GM12874 (cell line): ENCODE data around the gene TNFRSF4.

Source experiments
- TF ChIP-seq, protein P1 (sequence below): IDR thresholded peaks from 2 replicates; pipeline ENCODE4 v1.5.1; 2011; ENCODE audit warnings: low read depth, mild to moderate bottlenecking, control low read depth, low read length, moderate library complexity; ENCODE audit not compliant: insufficient read depth

TNFRSF4 gene

DNA sequence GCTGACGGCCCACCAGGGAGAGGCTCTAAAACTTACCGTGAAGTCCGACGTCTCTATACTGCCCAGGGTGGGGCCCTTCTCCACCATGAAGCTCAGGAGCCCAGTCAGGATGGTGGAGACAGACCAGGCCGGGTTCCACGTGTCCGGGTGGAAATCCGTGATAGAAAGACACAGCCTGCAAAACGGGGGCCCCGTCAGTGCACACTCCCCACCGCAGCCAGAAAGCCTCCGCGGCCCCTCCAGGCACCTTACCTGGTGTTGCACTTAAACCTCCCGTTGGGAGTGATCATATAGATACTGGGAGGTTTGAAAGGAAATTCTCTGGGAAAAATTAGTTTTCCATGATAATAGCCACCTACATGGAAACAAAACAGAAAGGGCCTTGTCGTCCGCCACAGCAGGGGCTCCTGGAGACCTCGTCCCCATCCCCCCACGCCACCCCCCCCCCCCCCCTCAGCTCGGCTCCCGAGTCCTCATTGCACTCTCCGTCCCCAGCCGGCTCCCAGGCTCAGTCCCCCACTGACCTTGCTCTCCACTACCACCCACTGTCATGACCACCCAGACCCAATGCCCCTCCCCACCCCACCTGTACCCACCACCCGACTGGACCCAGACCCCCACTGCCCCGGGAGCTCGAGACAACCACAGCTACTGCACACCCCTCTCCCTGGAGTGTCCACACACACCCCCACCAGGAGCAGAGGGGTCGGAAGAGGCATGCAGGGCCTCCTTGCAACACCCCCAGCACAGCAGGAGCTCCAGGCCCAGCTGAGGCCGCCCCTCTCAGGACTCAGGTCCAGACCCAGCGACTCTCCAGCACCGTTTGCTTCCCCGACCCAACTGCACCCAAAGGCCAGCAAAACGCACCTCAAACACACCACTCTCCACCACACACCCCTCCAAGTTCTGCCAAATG lies 43.3 kb upstream of the TNFRSF4 start:
- TF ChIP-seq, protein P1, sequence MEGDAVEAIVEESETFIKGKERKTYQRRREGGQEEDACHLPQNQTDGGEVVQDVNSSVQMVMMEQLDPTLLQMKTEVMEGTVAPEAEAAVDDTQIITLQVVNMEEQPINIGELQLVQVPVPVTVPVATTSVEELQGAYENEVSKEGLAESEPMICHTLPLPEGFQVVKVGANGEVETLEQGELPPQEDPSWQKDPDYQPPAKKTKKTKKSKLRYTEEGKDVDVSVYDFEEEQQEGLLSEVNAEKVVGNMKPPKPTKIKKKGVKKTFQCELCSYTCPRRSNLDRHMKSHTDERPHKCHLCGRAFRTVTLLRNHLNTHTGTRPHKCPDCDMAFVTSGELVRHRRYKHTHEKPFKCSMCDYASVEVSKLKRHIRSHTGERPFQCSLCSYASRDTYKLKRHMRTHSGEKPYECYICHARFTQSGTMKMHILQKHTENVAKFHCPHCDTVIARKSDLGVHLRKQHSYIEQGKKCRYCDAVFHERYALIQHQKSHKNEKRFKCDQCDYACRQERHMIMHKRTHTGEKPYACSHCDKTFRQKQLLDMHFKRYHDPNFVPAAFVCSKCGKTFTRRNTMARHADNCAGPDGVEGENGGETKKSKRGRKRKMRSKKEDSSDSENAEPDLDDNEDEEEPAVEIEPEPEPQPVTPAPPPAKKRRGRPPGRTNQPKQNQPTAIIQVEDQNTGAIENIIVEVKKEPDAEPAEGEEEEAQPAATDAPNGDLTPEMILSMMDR: no peak

DNA sequence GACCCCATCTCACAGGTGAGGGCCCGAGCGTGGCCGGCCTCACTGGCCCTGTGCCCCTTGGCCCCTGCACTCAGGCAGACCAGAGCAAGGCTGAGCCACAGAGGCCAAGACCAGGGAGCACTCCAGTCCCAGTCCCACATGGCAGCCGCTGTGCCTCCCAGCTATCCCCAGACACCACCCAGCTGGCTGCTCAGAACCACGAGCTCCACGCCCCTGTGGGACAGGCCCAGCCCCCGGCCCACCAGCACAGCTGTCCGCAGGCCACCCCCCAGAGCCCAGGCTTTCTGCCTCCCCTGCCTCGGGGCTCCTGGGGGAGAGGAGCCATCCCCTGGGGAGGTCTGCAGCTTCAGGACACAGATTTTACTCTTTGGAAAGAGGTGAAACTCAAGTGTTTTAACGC lies 41.7 kb upstream of the TNFRSF4 start:
- TF ChIP-seq, protein P1: no peak

DNA sequence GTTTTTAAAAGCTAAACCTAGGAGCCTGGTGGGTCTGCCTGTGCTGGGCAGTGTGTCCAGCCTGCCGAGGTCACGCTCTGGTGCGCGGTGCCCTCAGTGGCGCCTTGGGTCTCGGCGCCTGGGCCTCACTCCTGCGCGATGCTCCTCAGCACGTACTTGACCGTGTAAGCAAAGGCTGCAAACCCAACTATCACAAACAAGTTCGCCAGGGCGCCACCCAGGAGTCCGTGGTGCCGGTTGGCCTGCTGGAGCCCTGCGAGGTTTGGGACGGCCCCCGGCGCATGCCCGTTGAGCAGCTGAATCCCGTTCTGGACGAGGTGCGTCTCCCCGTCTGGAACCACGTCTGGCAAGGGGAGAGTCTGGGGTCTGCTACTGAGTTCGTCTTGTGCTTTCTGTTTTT lies 41.1 kb upstream of the TNFRSF4 start:
- TF ChIP-seq, protein P1: no peak

DNA sequence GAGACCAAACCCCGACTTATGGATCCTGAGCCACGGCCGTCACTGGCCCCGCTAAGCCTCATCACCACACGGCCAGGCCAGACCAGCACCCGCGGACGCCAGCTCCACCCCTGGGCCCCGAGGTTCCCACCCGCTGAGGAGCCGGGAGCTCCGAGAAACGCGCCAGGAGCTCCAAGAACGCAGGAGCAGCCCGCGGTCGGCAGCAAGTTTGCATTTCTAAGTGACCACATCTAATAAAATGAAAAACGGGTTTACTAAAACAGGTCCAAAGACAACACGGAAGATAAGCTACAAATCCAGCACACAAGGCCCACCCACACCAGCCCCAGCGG lies 40.7 kb upstream of the TNFRSF4 start:
- TF ChIP-seq, protein P1: no peak

DNA sequence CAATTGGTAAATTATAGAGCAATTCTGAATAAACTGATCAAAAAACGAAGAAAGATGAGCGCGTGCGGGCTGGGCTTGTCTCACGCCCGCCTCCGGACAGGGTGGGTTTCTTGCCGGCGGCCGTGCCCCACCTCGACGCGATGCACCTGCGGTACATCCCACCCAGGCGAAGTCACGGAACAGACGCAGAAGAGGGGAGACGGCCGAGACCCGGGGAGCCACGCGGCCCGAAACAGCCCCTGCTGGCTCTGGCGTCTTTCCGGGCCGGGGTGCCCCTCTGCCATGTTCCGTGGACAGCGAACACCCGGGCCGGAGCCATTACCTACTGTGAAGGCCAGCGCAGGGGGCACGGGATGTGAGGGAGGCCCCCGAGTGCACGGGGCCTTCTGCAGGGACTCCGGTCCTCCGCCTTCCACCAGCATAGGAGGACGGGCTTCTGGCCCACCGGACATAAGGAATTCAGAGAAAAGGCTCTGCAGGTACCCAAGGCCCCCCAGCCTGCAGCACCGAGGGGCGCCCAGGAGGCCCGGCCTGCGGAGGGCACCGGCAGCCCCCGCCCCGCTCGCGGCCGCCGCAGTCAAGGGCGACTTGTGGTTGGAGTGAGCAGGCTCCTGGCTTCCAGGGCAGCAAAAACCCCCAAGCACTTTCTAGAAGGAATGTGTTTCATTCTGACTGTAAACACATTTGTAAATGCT lies 40.2 kb upstream of the TNFRSF4 start:
- TF ChIP-seq, protein P1: no peak

DNA sequence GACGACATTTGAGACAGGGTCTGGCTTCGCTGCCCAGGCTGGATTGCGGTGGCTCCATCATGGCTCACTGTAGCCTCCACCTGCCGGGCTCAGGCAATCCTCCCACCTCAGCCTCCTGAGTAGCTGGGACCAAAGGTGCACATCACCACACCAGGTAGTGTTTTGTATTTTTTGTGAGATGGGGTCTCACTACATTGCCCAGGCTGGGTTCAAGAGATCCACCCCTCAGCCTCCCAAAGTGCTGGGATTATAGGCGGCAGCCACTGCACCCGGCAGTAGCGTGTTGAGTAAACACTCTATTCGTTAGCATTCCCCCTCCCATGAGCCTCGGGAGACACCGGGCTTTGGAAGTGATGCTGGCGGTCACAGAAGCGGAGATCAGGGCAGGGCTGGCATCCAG lies 39.4 kb upstream of the TNFRSF4 start:
- TF ChIP-seq, protein P1: no peak

DNA sequence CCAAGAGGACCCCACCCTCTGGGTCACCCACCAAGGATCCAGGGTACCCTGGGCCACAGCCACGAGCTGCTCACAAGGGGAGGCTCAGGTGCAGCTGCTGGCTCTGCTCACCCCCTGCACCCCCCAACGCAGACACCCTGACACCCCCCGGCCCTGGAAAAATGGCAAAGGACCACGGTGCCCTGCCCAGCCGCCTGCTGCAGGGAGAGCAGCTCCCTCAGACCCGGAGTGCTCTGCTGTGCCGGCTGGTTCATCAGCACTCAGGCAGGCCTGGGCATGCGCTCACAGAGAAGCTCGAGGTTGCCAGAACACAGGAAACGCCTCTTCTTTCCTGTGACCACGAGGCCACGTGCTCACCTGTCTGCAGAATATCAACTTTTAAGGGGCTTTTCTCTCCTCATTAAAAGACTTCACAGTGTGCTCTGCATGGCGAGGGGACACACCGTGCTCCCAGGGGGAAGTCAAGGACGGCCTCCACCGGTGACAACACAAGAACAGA lies 36.9 kb upstream of the TNFRSF4 start:
- TF ChIP-seq, protein P1: no peak
